IMR-90 (cell line): ENCODE data around the gene ZFR2. TPM values are rescaled to one million over a fixed set of nuclear protein-coding genes. Genes with fewer than 3 reads are reported as not detected.

Source experiments
- ATAC-seq: fragments of 200-7000 bp; cut with Tn5 transposase; 2 replicates; pipeline ENCODE4 v1.9.1; 2020; ENCODE audit warnings: low read depth, mild to moderate bottlenecking, moderate library complexity
- BruUV-seq: library from RNA; stranded (reverse); fragments of 400-500 nt; replicated peaks from 2 replicates; lab custom pipeline; 2021; lab: Mats Ljungman, UMichigan
- CTCF ChIA-PET: fragments of 300-600 bp; formaldehyde crosslinking; extraction: SDS; loops from one replicate; lab custom pipeline; 2021; ENCODE audit warnings: antibody characterized with exemption; lab: Yijun Ruan, JAX
- POLR2A ChIA-PET: fragments of 300-600 bp; sonication (Branson Sonifier 250); formaldehyde crosslinking; loops from one replicate; lab custom pipeline; 2022; ENCODE audit warnings: antibody characterized with exemption; ENCODE audit not compliant: unreplicated experiment; lab: Charles Lee
- DNase-seq: peaks from one replicate; pipeline ENCODE4 v3.0.0; 2013
- H2AFZ ChIP-seq: replicated peaks from 2 replicates; pipeline ENCODE3; 2013; ENCODE audit warnings: low read length, mild to moderate bottlenecking; ENCODE audit not compliant: poor library complexity
- H2AK5ac ChIP-seq: 2 replicates; pipeline ENCODE4 v1.6.1; 2013; ENCODE audit warnings: low read depth, low read length, inconsistent platforms
- H2AK9ac ChIP-seq: replicated peaks from 2 replicates; pipeline ENCODE3; 2013; ENCODE audit warnings: mild to moderate bottlenecking, low read depth, low read length, moderate library complexity; ENCODE audit not compliant: poor library complexity
- H2BK120ac ChIP-seq: 2 replicates; pipeline ENCODE4 v1.6.1; 2013; ENCODE audit warnings: low read depth, low read length, inconsistent platforms
- H2BK15ac ChIP-seq: 3 replicates; pipeline ENCODE4 v1.6.1; 2013; ENCODE audit warnings: low read depth, low read length, inconsistent platforms
- H2BK20ac ChIP-seq: 2 replicates; pipeline ENCODE4 v1.6.1; 2013; ENCODE audit warnings: low read depth, mild to moderate bottlenecking, inconsistent platforms, low read length, moderate library complexity
- H2BK5ac ChIP-seq: 2 replicates; pipeline ENCODE4 v1.6.1; 2013; ENCODE audit warnings: mild to moderate bottlenecking, low read depth, low read length, inconsistent platforms; ENCODE audit not compliant: poor library complexity, severe bottlenecking
- H3K14ac ChIP-seq: replicated peaks from 2 replicates; pipeline ENCODE4 v1.6.1; 2013; ENCODE audit warnings: low read depth, low read length, inconsistent platforms
- H3K18ac ChIP-seq: 2 replicates; pipeline ENCODE4 v1.6.1; 2013; ENCODE audit warnings: low read depth, low read length, control low read depth
- H3K23ac ChIP-seq: 2 replicates; pipeline ENCODE4 v1.6.1; 2013; ENCODE audit warnings: low read depth, low read length, inconsistent platforms
- H3K27ac ChIP-seq: 2 replicates; pipeline ENCODE4 v1.5.1; 2013; ENCODE audit warnings: mild to moderate bottlenecking, control low read depth, low read length; ENCODE audit not compliant: insufficient read depth
- H3K27me3 ChIP-seq: 2 replicates; pipeline ENCODE4 v1.6.1; 2013; ENCODE audit warnings: low read length; ENCODE audit not compliant: control insufficient read depth, insufficient read depth
- H3K36me3 ChIP-seq: 2 replicates; pipeline ENCODE4 v1.6.1; 2013; ENCODE audit warnings: low read length, mixed read lengths; ENCODE audit not compliant: control insufficient read depth, insufficient read depth
- H3K4ac ChIP-seq: 2 replicates; pipeline ENCODE4 v1.6.1; 2013; ENCODE audit warnings: low read depth, low read length, inconsistent platforms
- H3K4me1 ChIP-seq: 2 replicates; pipeline ENCODE4 v1.6.1; 2013; ENCODE audit warnings: low read length, mixed read lengths; ENCODE audit not compliant: control insufficient read depth, insufficient read depth
- H3K4me2 ChIP-seq: 2 replicates; pipeline ENCODE4 v1.6.1; 2013; ENCODE audit warnings: low read depth, mild to moderate bottlenecking, control low read depth, low read length, moderate library complexity
- H3K4me3 ChIP-seq: 2 replicates; pipeline ENCODE4 v1.5.1; 2013; ENCODE audit warnings: low read depth, mild to moderate bottlenecking, control low read depth, low read length, moderate library complexity; ENCODE audit not compliant: insufficient read depth
- H3K56ac ChIP-seq: 2 replicates; pipeline ENCODE4 v1.6.1; 2013; ENCODE audit warnings: low read length, inconsistent platforms; ENCODE audit not compliant: insufficient read depth; ENCODE audit errors: extremely low read depth
- H3K79me1 ChIP-seq, 2 experiments: 2 replicates each; pipeline ENCODE4 v1.6.1; 2013; ENCODE audit warnings: low read length in 2 of 2, inconsistent platforms in 1 of 2, low read depth in 1 of 2
- H3K9ac ChIP-seq: 2 replicates; pipeline ENCODE4 v1.6.1; 2013; ENCODE audit warnings: low read depth, low read length, control low read depth
- H3K9me1 ChIP-seq: 2 replicates; pipeline ENCODE4 v1.6.1; 2013; ENCODE audit warnings: low read length, inconsistent platforms; ENCODE audit not compliant: insufficient read depth
- H3K9me3 ChIP-seq: 2 replicates; pipeline ENCODE4 v1.6.1; 2013; ENCODE audit warnings: low read length; ENCODE audit not compliant: control insufficient read depth, insufficient read depth
- H4K20me1 ChIP-seq: 2 replicates; pipeline ENCODE4 v1.6.1; 2013; ENCODE audit warnings: low read length, inconsistent platforms; ENCODE audit not compliant: insufficient read depth
- H4K5ac ChIP-seq: 2 replicates; pipeline ENCODE4 v1.6.1; 2013; ENCODE audit warnings: mild to moderate bottlenecking, low read depth, low read length, control low read depth
- H4K8ac ChIP-seq, 2 experiments: 2 replicates each; pipeline ENCODE4 v1.6.1; 2013; ENCODE audit warnings: low read depth in 2 of 2, low read length in 2 of 2, control low read depth in 1 of 2, inconsistent platforms in 1 of 2
- H4K91ac ChIP-seq: 2 replicates; pipeline ENCODE4 v1.6.1; 2013; ENCODE audit warnings: low read depth, low read length, inconsistent platforms; ENCODE audit not compliant: insufficient read depth
- BHLHE40 ChIP-seq: fragments of 150-350 bp; IDR thresholded peaks from 2 replicates; pipeline ENCODE4 v1.6.1; 2016; ENCODE audit warnings: mild to moderate bottlenecking, low read depth, low read length
- CEBPB ChIP-seq: IDR thresholded peaks from 2 replicates; pipeline ENCODE4 v1.6.1; 2012; ENCODE audit warnings: low read depth, low read length, improper control_type of control experiment
- FOS ChIP-seq: fragments of 150-350 bp; IDR thresholded peaks from 2 replicates; pipeline ENCODE4 v1.6.1; 2016; ENCODE audit warnings: low read depth, low read length
- MAFK ChIP-seq: IDR thresholded peaks from 2 replicates; pipeline ENCODE4 v1.6.1; 2012; ENCODE audit warnings: low read depth, low read length, improper control_type of control experiment
- MAZ ChIP-seq: IDR thresholded peaks from 2 replicates; pipeline ENCODE4 v1.6.1; 2012; ENCODE audit warnings: low read depth, mild to moderate bottlenecking, low read length, improper control_type of control experiment, moderate library complexity, borderline replicate concordance
- MXI1 ChIP-seq: IDR thresholded peaks from 2 replicates; pipeline ENCODE4 v1.6.1; 2012; ENCODE audit warnings: low read depth, mild to moderate bottlenecking, low read length, moderate library complexity, borderline replicate concordance
- NFE2L2 ChIP-seq: fragments of 150-350 bp; IDR thresholded peaks from 2 replicates; pipeline ENCODE4 v1.6.1; 2016; ENCODE audit warnings: low read depth, mild to moderate bottlenecking, low read length
- POLR2A ChIP-seq: IDR thresholded peaks from 2 replicates; pipeline ENCODE4 v1.6.1; 2012; ENCODE audit warnings: mild to moderate bottlenecking, low read depth, low read length
- WGBS, 2 experiments: methylation state at CpG; one replicate each; pipeline versions ENCODE4 v1.1.5 to v1.1.7; 2013; ENCODE audit warnings: missing lambda C conversion rate in 2 of 2; ENCODE audit not compliant: insufficient read length in 1 of 2; ENCODE audit errors: extremely low coverage in 2 of 2; 5-methylcytosine and 5-hydroxymethylcytosine counted together
- dilution Hi-C: fragments of 300-500 bp; cut with HindIII; formaldehyde crosslinking; loops from one replicate; pipeline ENCODE4 v1.14.3; 2018; ENCODE audit warnings: low sequenced_read_pairs; ENCODE audit not compliant: unreplicated experiment
- in situ Hi-C: fragments of 300-500 bp; cut with MboI; formaldehyde crosslinking; loops from 3 replicates; pipeline ENCODE4 v1.14.3; 2019; ENCODE audit warnings: low sequenced_read_pairs, inconsistent platforms, mixed read lengths
- intact Hi-C: fragments of 100-400 bp; cut with micrococcal nuclease; formaldehyde crosslinking; loops from 2 replicates; pipeline ENCODE4 v1.10.0; 2022
- polyA plus RNA-seq, 3 experiments: library from polyadenylated mRNA; depleted of rRNA; stranded (reverse); fragments of >200 nt; gene quantifications; 2 replicates each; pipeline ENCODE4 v1.2.3, GENCODE V29; 2012; ENCODE audit warnings: low replicate concordance in 1 of 3
- total RNA-seq: library from RNA; depleted of rRNA; stranded (reverse); fragments of >200 nt; gene quantifications from 2 replicates; pipeline ENCODE4 v1.2.3, GENCODE V29; 2012

The ZFR2 gene
- total and polyA plus RNA-seq, 2 of the 4 experiments (the other 2 are of a cell fraction) = 0.19 TPM; not detected in 1

- H2BK120ac ChIP-seq = no peak overlapping the region
- H3K4me2 ChIP-seq = no peak overlapping the region
- H3K9ac ChIP-seq = no peak overlapping the region
- H3K79me1 ChIP-seq = no peaks in the 10 kb centered on the region
- no peaks in the 10 kb centered on the region for H3K4me1 ChIP-seq
- no peak overlapping the region for H4K91ac ChIP-seq
- BruUV-seq = no TSS peak
- no peak for TF ChIP-seq CEBPB
- no peak for TF ChIP-seq MAZ
- no peak for TF ChIP-seq FOS
- no peak for TF ChIP-seq MAFK
- TF ChIP-seq POLR2A = no peak
- no peak for TF ChIP-seq NFE2L2
- TF ChIP-seq BHLHE40 = no peak
- no peak for TF ChIP-seq MXI1
- H3K4ac ChIP-seq = no peak overlapping the region
- no peak overlapping the region for H2BK5ac ChIP-seq
- in situ Hi-C loops = no loop called here
- H2AK9ac ChIP-seq = no peak overlapping the region
- H3K27ac ChIP-seq = no peak overlapping the region
- H2AFZ ChIP-seq = no peak overlapping the region
- no peak overlapping the region for H4K8ac ChIP-seq
- H3K4me3 ChIP-seq = no peak overlapping the region
- dilution Hi-C loops = no loop called here
- H2AK5ac ChIP-seq = no peak overlapping the region
- H3K23ac ChIP-seq = no peak overlapping the region
- no peaks in the 10 kb centered on the region for H3K9me1 ChIP-seq
- peaks cover 24% of the 10 kb centered on the region for H3K9me3 ChIP-seq
- H2BK20ac ChIP-seq = no peak overlapping the region
- H3K36me3 ChIP-seq = no peaks in the 10 kb centered on the region
- peaks cover 16% of the 10 kb centered on the region for H3K27me3 ChIP-seq
- CTCF ChIA-PET = no interaction called here
- no CpG with 5 or more reads among the region's 2 CpGs for WGBS, 2 experiments
- H4K5ac ChIP-seq = no peak overlapping the region
- ATAC-seq (no peak), DNase-seq (no peak)
- no peak overlapping the region for H3K14ac ChIP-seq
- intact Hi-C loops = no loop called here
- no peaks in the 10 kb centered on the region for H4K20me1 ChIP-seq
- no peak overlapping the region for H3K56ac ChIP-seq
- H3K18ac ChIP-seq = no peak overlapping the region
- POLR2A ChIA-PET = no interaction called here
- H2BK15ac ChIP-seq = no peak overlapping the region
These were observed 87.2 kb downstream of the ZFR2 start for GRCh38 chr19:3781603-3782002.
